H9 (cell line): ENCODE measurements around the gene MAN1B1. TPM values are rescaled to one million over a fixed set of nuclear protein-coding genes. Genes with fewer than 3 reads are reported as not detected.

ENCODE experiments used
- DNase-seq: peaks from one replicate; pipeline ENCODE4 v3.0.0-alpha.2; 2017
- H2AFZ ChIP-seq: one replicate; pipeline ENCODE4 v1.6.1; 2013; ENCODE audit warnings: mild to moderate bottlenecking, low read length, control low read depth, moderate library complexity
- H2AK5ac ChIP-seq: 2 replicates; pipeline ENCODE4 v1.6.1; 2013; ENCODE audit warnings: low read length, control low read depth, mixed read lengths; ENCODE audit not compliant: insufficient read length
- H2BK120ac ChIP-seq: one replicate; pipeline ENCODE4 v1.6.1; 2013; ENCODE audit warnings: low read depth, mild to moderate bottlenecking, low read length, control low read depth, inconsistent platforms; ENCODE audit not compliant: poor library complexity, severe bottlenecking
- H2BK12ac ChIP-seq: 2 replicates; pipeline ENCODE4 v1.6.1; 2013; ENCODE audit warnings: low read length, control low read depth, mixed read lengths, low read depth; ENCODE audit not compliant: insufficient read length
- H2BK15ac ChIP-seq: 2 replicates; pipeline ENCODE4 v1.6.1; 2013; ENCODE audit warnings: low read depth, low read length, control low read depth
- H2BK20ac ChIP-seq: one replicate; pipeline ENCODE4 v1.6.1; 2013; ENCODE audit warnings: low read depth, mild to moderate bottlenecking, low read length, control low read depth, inconsistent platforms; ENCODE audit not compliant: poor library complexity, severe bottlenecking
- H2BK5ac ChIP-seq: 2 replicates; pipeline ENCODE4 v1.6.1; 2013; ENCODE audit warnings: low read length, control low read depth, mixed read lengths; ENCODE audit not compliant: insufficient read length
- H3K14ac ChIP-seq: 2 replicates; pipeline ENCODE4 v1.6.1; 2013; ENCODE audit warnings: low read length, control low read depth; ENCODE audit not compliant: insufficient read depth
- H3K18ac ChIP-seq: 2 replicates; pipeline ENCODE4 v1.6.1; 2013; ENCODE audit warnings: low read depth, mild to moderate bottlenecking, mixed read lengths, low read length, control low read depth; ENCODE audit not compliant: insufficient read length
- H3K23ac ChIP-seq: 2 replicates; pipeline ENCODE4 v1.6.1; 2013; ENCODE audit warnings: low read length, control low read depth, mixed read lengths, low read depth; ENCODE audit not compliant: insufficient read length
- H3K23me2 ChIP-seq: 2 replicates; pipeline ENCODE4 v1.6.1; 2013; ENCODE audit warnings: low read depth, mild to moderate bottlenecking, mixed read lengths, low read length, control low read depth; ENCODE audit not compliant: insufficient read length, poor library complexity, severe bottlenecking
- H3K27ac ChIP-seq: 2 replicates; pipeline ENCODE4 v1.5.1; 2013; ENCODE audit warnings: low read length, control low read depth, mixed read lengths, low read depth; ENCODE audit not compliant: insufficient read length
- H3K27me3 ChIP-seq: 2 replicates; pipeline ENCODE4 v1.6.1; 2013; ENCODE audit warnings: low read length, control low read depth, inconsistent platforms; ENCODE audit not compliant: insufficient read depth
- H3K4ac ChIP-seq: 2 replicates; pipeline ENCODE4 v1.6.1; 2013; ENCODE audit warnings: low read depth, mild to moderate bottlenecking, control low read depth, inconsistent platforms, low read length, moderate library complexity
- H3K4me1 ChIP-seq: 2 replicates; pipeline ENCODE4 v1.6.1; 2013; ENCODE audit warnings: low read length, control low read depth, inconsistent platforms; ENCODE audit not compliant: insufficient read depth
- H3K4me2 ChIP-seq: 2 replicates; pipeline ENCODE4 v1.6.1; 2013; ENCODE audit warnings: low read length, control low read depth, mixed read lengths; ENCODE audit not compliant: insufficient read length, insufficient read depth
- H3K56ac ChIP-seq: 2 replicates; pipeline ENCODE4 v1.6.1; 2013; ENCODE audit warnings: low read depth, mild to moderate bottlenecking, mixed read lengths, low read length, control low read depth; ENCODE audit not compliant: insufficient read length
- H3K79me1 ChIP-seq: 2 replicates; pipeline ENCODE4 v1.6.1; 2013; ENCODE audit warnings: low read depth, mild to moderate bottlenecking, moderate library complexity, low read length, control low read depth, inconsistent platforms; ENCODE audit not compliant: insufficient read depth, poor library complexity, severe bottlenecking
- H3K79me2 ChIP-seq: 2 replicates; pipeline ENCODE4 v1.6.1; 2013; ENCODE audit warnings: low read length, control low read depth, inconsistent platforms; ENCODE audit not compliant: insufficient read depth
- H3K9ac ChIP-seq: 2 replicates; pipeline ENCODE4 v1.6.1; 2013; ENCODE audit warnings: low read length, control low read depth, mixed read lengths; ENCODE audit not compliant: insufficient read length; ENCODE audit errors: extremely low read depth
- H3K9me3 ChIP-seq: one replicate; pipeline ENCODE4 v1.6.1; 2013; ENCODE audit warnings: low read depth, low read length, inconsistent platforms; ENCODE audit not compliant: control insufficient read depth
- H3T11ph ChIP-seq: one replicate; pipeline ENCODE4 v1.6.1; 2013; ENCODE audit warnings: mild to moderate bottlenecking, low read length, control low read depth, inconsistent platforms
- H4K20me1 ChIP-seq: one replicate; pipeline ENCODE4 v1.6.1; 2013; ENCODE audit not compliant: control insufficient read depth, insufficient read length, insufficient read depth
- H4K5ac ChIP-seq: 2 replicates; pipeline ENCODE4 v1.6.1; 2013; ENCODE audit warnings: low read depth, mild to moderate bottlenecking, mixed read lengths, low read length, control low read depth; ENCODE audit not compliant: insufficient read length
- H4K8ac ChIP-seq: replicated peaks from 2 replicates; pipeline ENCODE4 v1.6.1; 2013; ENCODE audit warnings: low read length, control low read depth, mixed read lengths, low read depth; ENCODE audit not compliant: insufficient read length
- H4K91ac ChIP-seq: 2 replicates; pipeline ENCODE4 v1.6.1; 2013; ENCODE audit warnings: low read depth, mild to moderate bottlenecking, moderate library complexity, mixed read lengths, low read length, control low read depth; ENCODE audit not compliant: insufficient read length
- H3K27ac Mint-ChIP-seq, 3 experiments: 2 replicates in 2 of 3; 3 replicates in 1 of 3; pipeline ENCODE4 v1.8.0; 2020 to 2021; ENCODE audit warnings: mixed read lengths in 3 of 3, mild to moderate bottlenecking in 1 of 3, moderate library complexity in 1 of 3
- H3K27me3 Mint-ChIP-seq: 2 replicates; pipeline ENCODE4 v1.8.0; 2021; ENCODE audit warnings: low read depth, mild to moderate bottlenecking, moderate library complexity, mixed read lengths
- H3K36me3 Mint-ChIP-seq, 3 experiments: 2 replicates in 2 of 3; 3 replicates in 1 of 3; pipeline ENCODE4 v1.8.0; 2020 to 2021; ENCODE audit warnings: low read depth in 3 of 3, mixed read lengths in 3 of 3; ENCODE audit not compliant: insufficient read depth in 1 of 3
- H3K4me1 Mint-ChIP-seq, 2 experiments: 2 replicates each; pipeline ENCODE4 v1.8.0; 2020; ENCODE audit warnings: mixed read lengths in 2 of 2
- H3K4me3 Mint-ChIP-seq, 2 experiments: 2 replicates in 1 of 2; 3 replicates in 1 of 2; pipeline ENCODE4 v1.8.0; 2020 to 2021; ENCODE audit warnings: mild to moderate bottlenecking in 2 of 2, mixed read lengths in 2 of 2, moderate library complexity in 1 of 2
- H3K9me3 Mint-ChIP-seq, 2 experiments: 2 replicates in 1 of 2; 3 replicates in 1 of 2; pipeline ENCODE4 v1.8.0; 2020; ENCODE audit warnings: mild to moderate bottlenecking in 2 of 2, mixed read lengths in 2 of 2, moderate library complexity in 1 of 2
- WGBS: extraction: QIAGEN DNeasy Blood & Tissue Kit; methylation state at CpG from one replicate; pipeline ENCODE4 v1.1.7; 2013; ENCODE audit warnings: missing lambda C conversion rate, low lambda C conversion rate, mixed read lengths; ENCODE audit not compliant: insufficient read length; ENCODE audit errors: extremely low coverage; 5-methylcytosine and 5-hydroxymethylcytosine counted together
- total RNA-seq: library from RNA; stranded (reverse); gene quantifications from 2 replicates; pipeline ENCODE4 v1.2.1, GENCODE V29; 2021
- TF ChIP-seq, protein P1 (sequence below): fragments of 200-600 bp; sonication (generic); conservative IDR thresholded peaks from 3 replicates; pipeline ENCODE4 v1.8.0; 2021; ENCODE audit warnings: antibody characterized with exemption, mild to moderate bottlenecking

MAN1B1 gene
- total RNA-seq, 1 experiment from 2014 or later: 34.9 TPM

DNA sequence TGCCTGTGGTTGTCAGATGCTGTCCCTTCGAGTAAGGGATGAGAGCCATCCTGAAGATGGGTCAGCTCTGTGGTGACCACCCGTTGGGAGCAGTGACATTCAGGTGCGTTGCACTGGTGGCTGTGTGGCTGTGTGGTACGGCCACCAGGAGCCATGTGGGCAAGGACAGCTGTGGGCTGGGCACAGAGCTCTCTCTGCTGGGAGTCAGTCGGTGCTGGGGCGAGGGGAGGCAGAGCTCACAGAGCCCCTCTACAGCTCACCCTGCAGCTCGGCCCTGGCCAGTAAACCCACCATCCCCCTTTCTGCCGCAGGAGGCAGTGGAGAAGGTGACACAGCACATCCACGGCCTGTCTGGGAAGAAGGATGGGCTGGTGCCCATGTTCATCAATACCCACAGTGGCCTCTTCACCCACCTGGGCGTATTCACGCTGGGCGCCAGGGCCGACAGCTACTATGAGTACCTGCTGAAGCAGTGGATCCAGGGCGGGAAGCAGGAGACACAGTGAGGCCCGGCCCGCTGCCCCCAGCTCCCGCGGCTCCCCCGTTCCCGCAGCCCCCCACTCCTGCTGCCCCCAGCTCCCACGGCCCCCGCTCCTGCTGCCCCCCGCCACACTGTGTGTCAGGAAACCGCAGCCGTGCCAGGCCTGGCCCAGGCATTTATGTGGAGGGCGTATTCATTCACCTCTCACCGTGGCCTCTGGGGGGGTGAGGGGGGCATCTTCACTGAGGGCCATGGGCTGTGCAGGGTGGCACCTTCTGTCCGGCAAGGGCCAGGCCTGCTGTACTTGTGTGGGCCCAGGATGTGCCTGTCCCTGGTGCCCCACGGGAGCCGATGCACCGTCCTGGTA lies 19.3 kb downstream of the MAN1B1 start:
- no peaks in the 10 kb centered on the region for H3K4me1 Mint-ChIP-seq
- Histone ChIP-seq H2BK20ac (no peak overlapping the region), H3K4me2 (no peak overlapping the region), H2AK5ac (no peak overlapping the region), H3T11ph (no peak overlapping the region), H3K9me3 (peaks cover 16% of the 10 kb centered on the region), H3K23me2 (no peaks in the 10 kb centered on the region), H2BK12ac (no peak overlapping the region), H3K79me1 (no peaks in the 10 kb centered on the region), H4K20me1 (no peaks in the 10 kb centered on the region), H3K4me1 (no peaks in the 10 kb centered on the region), H4K8ac (no peak overlapping the region), H4K5ac (no peak overlapping the region), H3K27me3 (no peaks in the 10 kb centered on the region), H3K18ac (no peak overlapping the region), H2BK5ac (no peak overlapping the region), H3K79me2 (no peaks in the 10 kb centered on the region), H3K9ac (no peak overlapping the region), H3K56ac (no peak overlapping the region), H4K91ac (no peak overlapping the region), H3K14ac (no peak overlapping the region), H3K23ac (no peak overlapping the region), H2BK15ac (no peak overlapping the region), H2AFZ (no peak overlapping the region), H2BK120ac (no peak overlapping the region), H3K27ac (no peak overlapping the region), H3K4ac (no peak overlapping the region)
- H3K9me3 Mint-ChIP-seq: peaks cover 3 to 7% of the 10 kb centered on the region in 2 experiments; a peak in 4 of 5 replicates
- no CpG with 5 or more reads among the region's 31 CpGs for WGBS
- no peak overlapping the region; a peak in 1 of 7 replicates for H3K27ac Mint-ChIP-seq
- TF ChIP-seq, protein P1, sequence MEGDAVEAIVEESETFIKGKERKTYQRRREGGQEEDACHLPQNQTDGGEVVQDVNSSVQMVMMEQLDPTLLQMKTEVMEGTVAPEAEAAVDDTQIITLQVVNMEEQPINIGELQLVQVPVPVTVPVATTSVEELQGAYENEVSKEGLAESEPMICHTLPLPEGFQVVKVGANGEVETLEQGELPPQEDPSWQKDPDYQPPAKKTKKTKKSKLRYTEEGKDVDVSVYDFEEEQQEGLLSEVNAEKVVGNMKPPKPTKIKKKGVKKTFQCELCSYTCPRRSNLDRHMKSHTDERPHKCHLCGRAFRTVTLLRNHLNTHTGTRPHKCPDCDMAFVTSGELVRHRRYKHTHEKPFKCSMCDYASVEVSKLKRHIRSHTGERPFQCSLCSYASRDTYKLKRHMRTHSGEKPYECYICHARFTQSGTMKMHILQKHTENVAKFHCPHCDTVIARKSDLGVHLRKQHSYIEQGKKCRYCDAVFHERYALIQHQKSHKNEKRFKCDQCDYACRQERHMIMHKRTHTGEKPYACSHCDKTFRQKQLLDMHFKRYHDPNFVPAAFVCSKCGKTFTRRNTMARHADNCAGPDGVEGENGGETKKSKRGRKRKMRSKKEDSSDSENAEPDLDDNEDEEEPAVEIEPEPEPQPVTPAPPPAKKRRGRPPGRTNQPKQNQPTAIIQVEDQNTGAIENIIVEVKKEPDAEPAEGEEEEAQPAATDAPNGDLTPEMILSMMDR: no peak
- H3K4me3 Mint-ChIP-seq: no peak overlapping the region
- no peak for DNase-seq
- H3K36me3 Mint-ChIP-seq: peaks cover 4 to 19% (median 5%) of the 10 kb centered on the region in 3 experiments; a peak in 6 of 7 replicates
- no peaks in the 10 kb centered on the region; the same call in 1 of the 2 replicates for H3K27me3 Mint-ChIP-seq
